Measurements from ENCODE around the gene CRADD. TPM values are rescaled to one million over a fixed set of nuclear protein-coding genes. Genes with fewer than 3 reads are reported as not detected.

The CRADD gene
- total and polyA plus RNA-seq, 2 donors (not counting 1 experiment from before 2014, with no cell fraction given) = 5.8 to 15.1 TPM

DNA sequence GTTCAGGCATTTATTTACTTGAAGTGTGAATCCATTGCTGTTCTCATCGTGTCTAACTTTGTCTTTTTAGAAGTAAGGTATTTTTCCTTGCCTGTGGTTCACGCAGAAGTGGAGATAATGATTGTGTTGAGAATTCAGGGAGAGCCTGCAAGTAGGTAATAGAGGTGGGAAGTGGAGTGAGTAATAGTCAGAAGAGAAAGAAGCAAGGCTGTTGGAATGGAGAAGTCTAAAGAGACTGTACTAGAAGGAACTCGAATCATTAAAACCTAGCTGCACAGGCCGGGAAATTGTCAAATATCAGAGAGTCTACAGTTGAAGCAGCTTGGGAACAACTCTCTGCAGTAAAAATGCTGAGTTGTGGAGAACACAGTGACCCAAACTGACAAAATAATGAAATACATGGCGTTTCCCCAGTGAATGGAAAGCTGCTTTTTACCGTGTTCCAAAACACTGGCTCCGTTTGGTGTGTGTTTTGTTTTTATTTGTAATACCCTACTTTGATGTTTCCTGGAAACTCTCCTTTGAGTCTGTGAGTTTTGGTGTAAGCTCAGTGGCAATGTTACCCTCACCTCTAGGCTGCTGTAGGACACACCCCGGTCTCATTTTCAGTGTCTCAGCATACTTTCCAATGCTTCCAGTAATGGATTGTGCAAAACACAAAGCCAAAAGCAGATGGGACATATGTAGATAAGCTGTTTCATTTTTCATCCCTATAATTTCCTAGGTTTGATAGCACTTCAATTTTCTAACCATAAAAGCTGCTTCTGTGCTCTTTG, 146.6 kb downstream of the CRADD start:
- no peak for ATAC-seq (ENCODE audit: low read depth)
- H3K4me2 ChIP-seq (replicated peaks; ENCODE audit: low read depth, low read length, poor library complexity, severe bottlenecking) = no peak overlapping the region

More for the DNA sequence above, 146.6 kb downstream of the CRADD start:
- Histone ChIP-seq H3K4me3 (ENCODE audit: control extremely low read depth in 1 of 5, extremely low read depth in 1 of 5, insufficient read depth in 1 of 5, low read depth in 2 of 5, low read length in 4 of 5) (no peak overlapping the region), H3K9me3 (ENCODE audit: control extremely low read depth in 1 of 3, control insufficient read depth in 2 of 3, insufficient read depth in 1 of 3, low read length in 2 of 3) (no peaks in the 10 kb centered on the region), H3K36me3 (replicated peaks in 1 of 2; ENCODE audit: control extremely low read depth in 1 of 2, control insufficient read depth in 1 of 2, extremely low read depth in 1 of 2, insufficient read depth in 2 of 2, low read length in 1 of 2) (no peaks in the 10 kb centered on the region), H4K20me1 (ENCODE audit: control insufficient read depth, insufficient read depth, low read length, poor library complexity, severe bottlenecking) (no peaks in the 10 kb centered on the region), H3K27me3 (replicated peaks in 1 of 4; ENCODE audit: control extremely low read depth in 1 of 4, control insufficient read depth in 3 of 4, insufficient read depth in 4 of 4, low read length in 3 of 4) (no peaks in the 10 kb centered on the region), H3K79me2 (ENCODE audit: control insufficient read depth, insufficient read depth, low read length) (no peaks in the 10 kb centered on the region), H3K27ac (ENCODE audit: low read length in 2 of 2) (no peak overlapping the region), H3K9ac (ENCODE audit: low read length) (no peak overlapping the region), H3K4me1 (ENCODE audit: control insufficient read depth in 2 of 2, insufficient read depth in 2 of 2, low read length in 2 of 2) (no peaks in the 10 kb centered on the region), H2AFZ (ENCODE audit: insufficient read depth, low read depth, low read length, poor library complexity, severe bottlenecking) (no peak overlapping the region)
- H3K27ac Mint-ChIP-seq = no peak overlapping the region
- no peak for DNase-seq
- 74% methylated on average over 5 of the region's 8 CpGs for WGBS (ENCODE audit: insufficient coverage)
- peaks cover 2% of the 10 kb centered on the region for H3K4me1 Mint-ChIP-seq
- CTCF ChIA-PET = no interaction called here
- no peaks in the 10 kb centered on the region for H3K27me3 Mint-ChIP-seq
- POLR2A ChIA-PET = no interaction called here
- H3K4me3 Mint-ChIP-seq = no peak overlapping the region
- intact Hi-C loops (cut with micrococcal nuclease) = no loop called here
- H3K9me3 Mint-ChIP-seq (ENCODE audit: insufficient read depth) = no peaks in the 10 kb centered on the region
- no peak for TF ChIP-seq EZH2 (IDR thresholded peaks at IDR 0.05; ENCODE audit: borderline replicate concordance, insufficient read depth, low read depth, low read length, poor library complexity, severe bottlenecking)
- TF ChIP-seq, protein P1, sequence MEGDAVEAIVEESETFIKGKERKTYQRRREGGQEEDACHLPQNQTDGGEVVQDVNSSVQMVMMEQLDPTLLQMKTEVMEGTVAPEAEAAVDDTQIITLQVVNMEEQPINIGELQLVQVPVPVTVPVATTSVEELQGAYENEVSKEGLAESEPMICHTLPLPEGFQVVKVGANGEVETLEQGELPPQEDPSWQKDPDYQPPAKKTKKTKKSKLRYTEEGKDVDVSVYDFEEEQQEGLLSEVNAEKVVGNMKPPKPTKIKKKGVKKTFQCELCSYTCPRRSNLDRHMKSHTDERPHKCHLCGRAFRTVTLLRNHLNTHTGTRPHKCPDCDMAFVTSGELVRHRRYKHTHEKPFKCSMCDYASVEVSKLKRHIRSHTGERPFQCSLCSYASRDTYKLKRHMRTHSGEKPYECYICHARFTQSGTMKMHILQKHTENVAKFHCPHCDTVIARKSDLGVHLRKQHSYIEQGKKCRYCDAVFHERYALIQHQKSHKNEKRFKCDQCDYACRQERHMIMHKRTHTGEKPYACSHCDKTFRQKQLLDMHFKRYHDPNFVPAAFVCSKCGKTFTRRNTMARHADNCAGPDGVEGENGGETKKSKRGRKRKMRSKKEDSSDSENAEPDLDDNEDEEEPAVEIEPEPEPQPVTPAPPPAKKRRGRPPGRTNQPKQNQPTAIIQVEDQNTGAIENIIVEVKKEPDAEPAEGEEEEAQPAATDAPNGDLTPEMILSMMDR (IDR thresholded peaks at IDR 0.05) = no peak
